Adrenal gland (tissue), 5 donors: Measurements from ENCODE around the gene GNAL.

Source experiments
- CTCF ChIP-seq, 6 experiments: fragments of 450-650 bp in 4 of 6; fragments of 200-600 bp in 2 of 6; sonication (generic) in 1 of 6; IDR thresholded peaks; 1 replicate in 5 of 6; 2 replicates in 1 of 6; pipeline versions ENCODE4 v1.5.1 to v1.8.0; 2016 to 2021; ENCODE audit warnings: antibody characterized with exemption in 6 of 6, mild to moderate bottlenecking in 2 of 6, moderate library complexity in 1 of 6
- POLR2A ChIP-seq, 2 donors: fragments of 450-650 bp; IDR thresholded peaks; one replicate each; pipeline ENCODE4 v1.6.1; 2017; ENCODE audit warnings: antibody characterized with exemption in 2 of 2, mild to moderate bottlenecking in 2 of 2, moderate library complexity in 1 of 2
- donor health status: DM: no; HTN: no; CAD: no.

- TF ChIP-seq CTCF (IDR thresholded peaks at IDR 0.05) (no peak), POLR2A (IDR thresholded peaks at IDR 0.05) (no peak)
Observed at GRCh38 chr18:11760498-11761167, 71.6 kb downstream of the GNAL start.
